SK-N-MC (cell line): ENCODE data around the gene RNMT.

Source experiments
- DNase-seq: peaks from one replicate; pipeline ENCODE4 v3.0.0-alpha.2; 2011; ENCODE audit warnings: low read depth, low spot score
- H3K27ac ChIP-seq: fragments of 200-600 bp; sonication (generic); 2 replicates; pipeline ENCODE4 v1.5.1; 2016; ENCODE audit warnings: mixed run types
- H3K36me3 ChIP-seq: fragments of 200-600 bp; sonication (generic); 2 replicates; pipeline ENCODE4 v1.6.1; 2017; ENCODE audit warnings: antibody characterized with exemption, low read length, mixed read lengths; ENCODE audit not compliant: insufficient read depth
- H3K4me3 ChIP-seq: fragments of 200-600 bp; sonication (generic); 2 replicates; pipeline ENCODE4 v1.5.1; 2016
- H3K9ac ChIP-seq: fragments of 200-600 bp; sonication (generic); 2 replicates; pipeline ENCODE4 v1.8.0; 2017; ENCODE audit warnings: mixed run types, mixed read lengths; ENCODE audit not compliant: insufficient read length
- H3K9me3 ChIP-seq: fragments of 200-600 bp; sonication (generic); 2 replicates; pipeline ENCODE4 v1.6.1; 2017; ENCODE audit warnings: low read depth, mild to moderate bottlenecking, antibody characterized with exemption, low read length, moderate library complexity, mixed read lengths
- EZH2 ChIP-seq: fragments of 200-600 bp; sonication (generic); IDR thresholded peaks from one replicate; pipeline ENCODE4 v1.6.1; 2017; ENCODE audit warnings: antibody characterized with exemption
- FOXP2 ChIP-seq: optimal IDR thresholded peaks from 2 replicates; pipeline ENCODE3; 2011; ENCODE audit warnings: mild to moderate bottlenecking, moderate library complexity; ENCODE audit not compliant: insufficient read depth; ENCODE audit errors: extremely low read length, control extremely low read depth
- POLR2AphosphoS5 ChIP-seq: IDR thresholded peaks from 2 replicates; pipeline ENCODE4 v1.6.1; 2012; ENCODE audit warnings: mild to moderate bottlenecking, low read depth, low read length, borderline replicate concordance

The RNMT gene

GRCh38 chr18:13797157-13797611 lies 70.7 kb downstream of the RNMT start:
- Histone ChIP-seq H3K36me3 (no peaks in the 10 kb centered on the region), H3K4me3 (no peak overlapping the region), H3K27ac (no peak overlapping the region), H3K9me3 (no peaks in the 10 kb centered on the region), H3K9ac (no peak overlapping the region)
- TF ChIP-seq FOXP2, result no peak
- no peak for TF ChIP-seq POLR2AphosphoS5
- no peak for TF ChIP-seq EZH2
- DNase-seq, result no peak

GRCh38 chr18:13799396-13799795 lies 72.9 kb downstream of the RNMT start:
- Histone ChIP-seq H3K4me3 (no peak overlapping the region), H3K9me3 (no peaks in the 10 kb centered on the region), H3K27ac (no peak overlapping the region), H3K9ac (no peak overlapping the region), H3K36me3 (no peaks in the 10 kb centered on the region)
- TF ChIP-seq EZH2 (no peak), POLR2AphosphoS5 (no peak), FOXP2 (no peak)
- DNase-seq, result no peak

- peak overlapping the region; percentile 65 for H3K4me3 ChIP-seq
- no peak overlapping the region for H3K9ac ChIP-seq
- no peak for TF ChIP-seq POLR2AphosphoS5
- no peak for TF ChIP-seq FOXP2
- TF ChIP-seq EZH2, result no peak
- H3K36me3 ChIP-seq, result no peaks in the 10 kb centered on the region
- no peak for DNase-seq
- H3K9me3 ChIP-seq, result no peaks in the 10 kb centered on the region
- H3K27ac ChIP-seq, result no peak overlapping the region
Measured at GRCh38 chr18:13800505-13801259, 74.2 kb downstream of the RNMT start.

GRCh38 chr18:13801260-13801601 lies 74.8 kb downstream of the RNMT start:
- H3K36me3 ChIP-seq, result no peaks in the 10 kb centered on the region
- no peak for DNase-seq
- no peak for TF ChIP-seq EZH2
- no peak for TF ChIP-seq POLR2AphosphoS5
- TF ChIP-seq FOXP2, result no peak
- no peak overlapping the region for H3K9ac ChIP-seq
- H3K9me3 ChIP-seq, result no peaks in the 10 kb centered on the region
- peak overlapping the region; percentile 65 for H3K4me3 ChIP-seq
- no peak overlapping the region for H3K27ac ChIP-seq

- H3K36me3 ChIP-seq, result no peaks in the 10 kb centered on the region
- no peak overlapping the region for H3K27ac ChIP-seq
- H3K9me3 ChIP-seq, result no peaks in the 10 kb centered on the region
- H3K4me3 ChIP-seq, result no peak overlapping the region
- TF ChIP-seq EZH2, result no peak
- no peak for TF ChIP-seq FOXP2
- TF ChIP-seq POLR2AphosphoS5, result no peak
- no peak overlapping the region for H3K9ac ChIP-seq
- no peak for DNase-seq
Measured at GRCh38 chr18:13804305-13804704, 77.8 kb downstream of the RNMT start.

GRCh38 chr18:13808294-13809042 lies 82.0 kb downstream of the RNMT start:
- Histone ChIP-seq H3K9ac (no peak overlapping the region), H3K9me3 (no peaks in the 10 kb centered on the region), H3K36me3 (no peaks in the 10 kb centered on the region), H3K4me3 (no peak overlapping the region), H3K27ac (no peak overlapping the region)
- TF ChIP-seq EZH2, result no peak
- DNase-seq, result no peak

GRCh38 chr18:13809043-13809430 lies 82.6 kb downstream of the RNMT start:
- Histone ChIP-seq H3K9me3 (no peaks in the 10 kb centered on the region), H3K27ac (no peak overlapping the region), H3K4me3 (no peak overlapping the region), H3K9ac (no peak overlapping the region), H3K36me3 (no peaks in the 10 kb centered on the region)
- TF ChIP-seq POLR2AphosphoS5, result no peak
- TF ChIP-seq FOXP2, result no peak
- TF ChIP-seq EZH2, result no peak
- DNase-seq, result no peak

GRCh38 chr18:13809531-13810255 lies 83.2 kb downstream of the RNMT start:
- Histone ChIP-seq H3K36me3 (no peaks in the 10 kb centered on the region), H3K9ac (no peak overlapping the region), H3K9me3 (no peaks in the 10 kb centered on the region), H3K4me3 (no peak overlapping the region), H3K27ac (no peak overlapping the region)
- TF ChIP-seq POLR2AphosphoS5, result no peak
- TF ChIP-seq EZH2, result no peak
- no peak for TF ChIP-seq FOXP2
- DNase-seq, result no peak
